Uterus (tissue), 2 donors: ENCODE results near the gene CACHD1.

Experiments
- POLR2A ChIP-seq, 2 donors: fragments of 450-650 bp; IDR thresholded peaks; one replicate each; pipeline ENCODE4 v1.6.1; 2016; ENCODE audit warnings: antibody characterized with exemption in 2 of 2, mild to moderate bottlenecking in 1 of 2, moderate library complexity in 1 of 2
- TF ChIP-seq, protein P1 (sequence below), 4 experiments: fragments of 200-600 bp in 2 of 4; fragments of 450-650 bp in 2 of 4; sonication (generic) in 2 of 4; IDR thresholded peaks; one replicate each; pipeline ENCODE4 v1.5.1; 2016 to 2019; ENCODE audit warnings: antibody characterized with exemption in 4 of 4, mild to moderate bottlenecking in 2 of 4, moderate library complexity in 1 of 4

DNA sequence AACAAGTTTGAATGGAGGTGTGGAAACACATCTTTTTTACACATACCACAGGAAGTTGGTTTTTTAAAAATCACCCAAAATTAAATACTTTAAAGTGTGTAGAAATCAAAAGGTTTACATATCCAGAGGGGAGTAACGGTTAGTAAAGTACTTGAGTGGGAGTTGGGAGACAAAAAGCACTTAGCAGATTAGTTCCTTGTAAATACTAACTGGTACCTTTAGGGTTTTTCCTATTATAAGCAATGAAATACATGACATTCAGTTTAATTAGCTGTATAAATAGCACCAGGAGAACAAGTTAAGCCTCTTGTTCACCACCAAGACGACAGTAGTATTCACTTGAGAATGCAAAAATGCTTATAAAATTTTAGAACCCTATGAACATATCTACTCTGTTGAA, 251.2 kb downstream of the CACHD1 start:
- TF ChIP-seq, protein P1, sequence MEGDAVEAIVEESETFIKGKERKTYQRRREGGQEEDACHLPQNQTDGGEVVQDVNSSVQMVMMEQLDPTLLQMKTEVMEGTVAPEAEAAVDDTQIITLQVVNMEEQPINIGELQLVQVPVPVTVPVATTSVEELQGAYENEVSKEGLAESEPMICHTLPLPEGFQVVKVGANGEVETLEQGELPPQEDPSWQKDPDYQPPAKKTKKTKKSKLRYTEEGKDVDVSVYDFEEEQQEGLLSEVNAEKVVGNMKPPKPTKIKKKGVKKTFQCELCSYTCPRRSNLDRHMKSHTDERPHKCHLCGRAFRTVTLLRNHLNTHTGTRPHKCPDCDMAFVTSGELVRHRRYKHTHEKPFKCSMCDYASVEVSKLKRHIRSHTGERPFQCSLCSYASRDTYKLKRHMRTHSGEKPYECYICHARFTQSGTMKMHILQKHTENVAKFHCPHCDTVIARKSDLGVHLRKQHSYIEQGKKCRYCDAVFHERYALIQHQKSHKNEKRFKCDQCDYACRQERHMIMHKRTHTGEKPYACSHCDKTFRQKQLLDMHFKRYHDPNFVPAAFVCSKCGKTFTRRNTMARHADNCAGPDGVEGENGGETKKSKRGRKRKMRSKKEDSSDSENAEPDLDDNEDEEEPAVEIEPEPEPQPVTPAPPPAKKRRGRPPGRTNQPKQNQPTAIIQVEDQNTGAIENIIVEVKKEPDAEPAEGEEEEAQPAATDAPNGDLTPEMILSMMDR (IDR thresholded peaks at IDR 0.05) = no peak
- no peak for TF ChIP-seq POLR2A (IDR thresholded peaks at IDR 0.05)
